Measurements from ENCODE around the gene BCL7A.

The BCL7A gene

DNA sequence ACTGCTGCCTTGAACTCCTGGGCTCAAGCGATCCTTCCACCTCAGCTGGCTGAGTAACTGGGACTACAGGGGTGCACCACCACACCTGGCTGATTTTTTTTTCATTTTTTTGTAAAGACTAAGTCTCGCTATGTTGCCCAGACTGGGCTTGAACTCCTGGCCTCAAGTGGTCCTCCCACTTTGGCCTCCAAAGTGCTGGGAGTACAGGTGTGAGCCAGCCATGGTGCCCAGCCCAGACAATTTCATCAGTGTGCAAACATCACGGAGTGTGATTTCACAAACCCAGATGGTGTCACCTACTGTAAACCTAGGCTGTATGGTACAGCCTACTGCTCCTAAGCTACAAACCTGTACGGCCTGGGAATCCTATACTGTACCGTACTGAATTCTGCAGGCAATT is 6.9 kb upstream of the BCL7A start:
- H3K27ac ChIP-seq (ENCODE audit: low read depth, low read length), result no peak overlapping the region
- H3K27me3 ChIP-seq (ENCODE audit: control insufficient read depth in 1 of 2, insufficient read depth in 2 of 2, low read length in 2 of 2), result no peaks in the 10 kb centered on the region
- no peaks in the 10 kb centered on the region for H3K4me1 ChIP-seq (ENCODE audit: control insufficient read depth in 1 of 2, insufficient read depth in 2 of 2, low read length in 2 of 2)
- no peak overlapping the region for H3K9ac ChIP-seq (ENCODE audit: low read depth in 1 of 2, low read length in 2 of 2)
- no peak overlapping the region for H3K4me3 ChIP-seq (ENCODE audit: low read depth in 1 of 2, low read length in 2 of 2)
- peaks cover 0 to 3% of the 10 kb centered on the region in 2 donors for H3K9me3 ChIP-seq (ENCODE audit: control insufficient read depth in 1 of 2, low read length in 2 of 2)
- H3K36me3 ChIP-seq (ENCODE audit: control insufficient read depth in 1 of 2, insufficient read depth in 2 of 2, low read length in 2 of 2), result no peaks in the 10 kb centered on the region

GRCh38 chr12:122018457-122018856 is 3.2 kb upstream of the BCL7A start:
- peaks cover 0 to 8% of the 10 kb centered on the region in 2 donors for H3K4me1 ChIP-seq (ENCODE audit: control insufficient read depth in 1 of 2, insufficient read depth in 2 of 2, low read length in 2 of 2)

GRCh38 chr12:122018937-122019336 is 2.7 kb upstream of the BCL7A start:
- no peak overlapping the region for H3K27ac ChIP-seq (ENCODE audit: low read depth, low read length)
- no peak overlapping the region for H3K4me3 ChIP-seq (ENCODE audit: low read depth in 1 of 2, low read length in 2 of 2)
- no peaks in the 10 kb centered on the region for H3K27me3 ChIP-seq (ENCODE audit: control insufficient read depth in 1 of 2, insufficient read depth in 2 of 2, low read length in 2 of 2)
- H3K9me3 ChIP-seq (ENCODE audit: control insufficient read depth in 1 of 2, low read length in 2 of 2), result peaks cover 0 to 3% of the 10 kb centered on the region in 2 donors
- H3K4me1 ChIP-seq (ENCODE audit: control insufficient read depth in 1 of 2, insufficient read depth in 2 of 2, low read length in 2 of 2), result peaks cover 1 to 13% of the 10 kb centered on the region in 2 donors
- H3K36me3 ChIP-seq (ENCODE audit: control insufficient read depth in 1 of 2, insufficient read depth in 2 of 2, low read length in 2 of 2), result no peaks in the 10 kb centered on the region
- no peak overlapping the region for H3K9ac ChIP-seq (ENCODE audit: low read depth in 1 of 2, low read length in 2 of 2)

More at GRCh38 chr12:122018457-122018856, 3.2 kb upstream of the BCL7A start:
- Histone ChIP-seq H3K27me3 (ENCODE audit: control insufficient read depth in 1 of 2, insufficient read depth in 2 of 2, low read length in 2 of 2) (no peaks in the 10 kb centered on the region), H3K4me3 (ENCODE audit: low read depth in 1 of 2, low read length in 2 of 2) (no peak overlapping the region), H3K36me3 (ENCODE audit: control insufficient read depth in 1 of 2, insufficient read depth in 2 of 2, low read length in 2 of 2) (no peaks in the 10 kb centered on the region), H3K27ac (ENCODE audit: low read depth, low read length) (no peak overlapping the region), H3K9ac (ENCODE audit: low read depth in 1 of 2, low read length in 2 of 2) (no peak overlapping the region), H3K9me3 (ENCODE audit: control insufficient read depth in 1 of 2, low read length in 2 of 2) (peaks cover 0 to 3% of the 10 kb centered on the region in 2 donors)

- H3K9me3 ChIP-seq (ENCODE audit: control insufficient read depth in 1 of 2, low read length in 2 of 2), result peaks cover 0 to 3% of the 10 kb centered on the region in 2 donors
- H3K4me1 ChIP-seq (ENCODE audit: control insufficient read depth in 1 of 2, insufficient read depth in 2 of 2, low read length in 2 of 2), result peaks cover 6 to 17% of the 10 kb centered on the region in 2 donors
- no peak overlapping the region for H3K27ac ChIP-seq (ENCODE audit: low read depth, low read length)
- peak overlapping the region in 1 of 2 donors; percentile 21 for H3K9ac ChIP-seq (ENCODE audit: low read depth in 1 of 2, low read length in 2 of 2)
- H3K27me3 ChIP-seq (ENCODE audit: control insufficient read depth in 1 of 2, insufficient read depth in 2 of 2, low read length in 2 of 2), result no peaks in the 10 kb centered on the region
- H3K36me3 ChIP-seq (ENCODE audit: control insufficient read depth in 1 of 2, insufficient read depth in 2 of 2, low read length in 2 of 2), result no peaks in the 10 kb centered on the region
- H3K4me3 ChIP-seq (ENCODE audit: low read depth in 1 of 2, low read length in 2 of 2), result peak overlapping the region; percentile 46 to 64
Measured at GRCh38 chr12:122020795-122021192, 890 bp upstream of the BCL7A start.

- H3K27ac ChIP-seq (ENCODE audit: low read depth, low read length), result no peak overlapping the region
- H3K27me3 ChIP-seq (ENCODE audit: control insufficient read depth in 1 of 2, insufficient read depth in 2 of 2, low read length in 2 of 2), result no peaks in the 10 kb centered on the region
- peak overlapping the region; percentile 46 to 64 for H3K4me3 ChIP-seq (ENCODE audit: low read depth in 1 of 2, low read length in 2 of 2)
- peaks cover 0 to 3% of the 10 kb centered on the region in 2 donors for H3K9me3 ChIP-seq (ENCODE audit: control insufficient read depth in 1 of 2, low read length in 2 of 2)
- H3K36me3 ChIP-seq (ENCODE audit: control insufficient read depth in 1 of 2, insufficient read depth in 2 of 2, low read length in 2 of 2), result no peaks in the 10 kb centered on the region
- H3K9ac ChIP-seq (ENCODE audit: low read depth in 1 of 2, low read length in 2 of 2), result peak overlapping the region; percentile 2 to 21
- peaks cover 6 to 17% of the 10 kb centered on the region in 2 donors for H3K4me1 ChIP-seq (ENCODE audit: control insufficient read depth in 1 of 2, insufficient read depth in 2 of 2, low read length in 2 of 2)
Measured at GRCh38 chr12:122021193-122021821, 377 bp upstream of the BCL7A start.

- H3K4me3 ChIP-seq (ENCODE audit: low read depth in 1 of 2, low read length in 2 of 2), result peak overlapping the region; percentile 67 to 69
- H3K9ac ChIP-seq (ENCODE audit: low read depth in 1 of 2, low read length in 2 of 2), result peak overlapping the region; percentile 64 to 68
- H3K4me1 ChIP-seq (ENCODE audit: control insufficient read depth in 1 of 2, insufficient read depth in 2 of 2, low read length in 2 of 2), result peaks cover 6 to 17% of the 10 kb centered on the region in 2 donors
- H3K9me3 ChIP-seq (ENCODE audit: control insufficient read depth in 1 of 2, low read length in 2 of 2), result peaks cover 0 to 3% of the 10 kb centered on the region in 2 donors
- peak overlapping the region; percentile 56 for H3K27ac ChIP-seq (ENCODE audit: low read depth, low read length)
- no peaks in the 10 kb centered on the region for H3K27me3 ChIP-seq (ENCODE audit: control insufficient read depth in 1 of 2, insufficient read depth in 2 of 2, low read length in 2 of 2)
- H3K36me3 ChIP-seq (ENCODE audit: control insufficient read depth in 1 of 2, insufficient read depth in 2 of 2, low read length in 2 of 2), result no peaks in the 10 kb centered on the region
Measured at GRCh38 chr12:122022393-122023338, 982 bp downstream of the BCL7A start.

- Histone ChIP-seq H3K36me3 (ENCODE audit: control insufficient read depth in 1 of 2, insufficient read depth in 2 of 2, low read length in 2 of 2) (no peaks in the 10 kb centered on the region), H3K9me3 (ENCODE audit: control insufficient read depth in 1 of 2, low read length in 2 of 2) (no peaks in the 10 kb centered on the region), H3K27me3 (ENCODE audit: control insufficient read depth in 1 of 2, insufficient read depth in 2 of 2, low read length in 2 of 2) (no peaks in the 10 kb centered on the region), H3K9ac (ENCODE audit: low read depth in 1 of 2, low read length in 2 of 2) (peak overlapping the region; percentile 64 to 68), H3K4me1 (ENCODE audit: control insufficient read depth in 1 of 2, insufficient read depth in 2 of 2, low read length in 2 of 2) (peaks cover 6 to 17% of the 10 kb centered on the region in 2 donors), H3K4me3 (ENCODE audit: low read depth in 1 of 2, low read length in 2 of 2) (peak overlapping the region; percentile 67 to 69), H3K27ac (ENCODE audit: low read depth, low read length) (peak overlapping the region; percentile 56)
Measured at GRCh38 chr12:122023339-122024131, 1.9 kb downstream of the BCL7A start.

DNA sequence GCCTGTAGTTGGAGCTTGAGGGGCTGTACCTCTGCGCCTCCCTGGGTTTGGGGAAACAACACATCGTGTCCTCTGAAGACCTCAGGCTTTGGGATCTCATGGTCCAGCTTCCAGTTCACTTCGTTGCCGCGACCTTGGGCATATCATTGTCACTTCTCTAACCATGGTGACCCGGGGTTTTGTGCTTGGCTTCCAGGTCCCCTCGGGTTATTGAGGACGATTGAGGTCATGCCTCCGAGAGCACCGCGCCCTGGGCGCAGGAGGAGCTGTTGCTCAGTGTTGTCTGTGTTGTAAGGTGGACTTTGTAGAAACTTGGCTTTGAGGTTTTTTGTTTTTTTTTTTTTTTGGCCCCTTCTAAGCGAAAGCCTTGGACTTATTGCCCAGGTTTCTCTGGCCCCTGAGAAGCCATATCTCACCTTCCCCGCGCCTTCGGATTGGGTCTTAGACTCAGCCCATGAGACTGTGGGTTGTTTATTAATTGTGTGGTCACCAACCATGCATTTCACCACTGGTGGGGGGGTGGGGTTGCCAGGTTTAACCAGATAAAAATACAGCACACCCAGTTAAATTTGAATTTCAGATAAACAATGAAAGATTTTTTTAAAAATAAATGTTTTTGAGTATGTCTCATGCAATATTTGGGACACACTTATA is 2.6 kb downstream of the BCL7A start:
- Histone ChIP-seq H3K9ac (ENCODE audit: low read depth in 1 of 2, low read length in 2 of 2) (peak overlapping the region in 1 of 2 donors; percentile 68), H3K4me1 (ENCODE audit: control insufficient read depth in 1 of 2, insufficient read depth in 2 of 2, low read length in 2 of 2) (peaks cover 6 to 17% of the 10 kb centered on the region in 2 donors), H3K27me3 (ENCODE audit: control insufficient read depth in 1 of 2, insufficient read depth in 2 of 2, low read length in 2 of 2) (no peaks in the 10 kb centered on the region), H3K36me3 (ENCODE audit: control insufficient read depth in 1 of 2, insufficient read depth in 2 of 2, low read length in 2 of 2) (no peaks in the 10 kb centered on the region), H3K4me3 (ENCODE audit: low read depth in 1 of 2, low read length in 2 of 2) (peak overlapping the region; percentile 67 to 69), H3K27ac (ENCODE audit: low read depth, low read length) (peak overlapping the region; percentile 56), H3K9me3 (ENCODE audit: control insufficient read depth in 1 of 2, low read length in 2 of 2) (no peaks in the 10 kb centered on the region)

- Histone ChIP-seq H3K36me3 (ENCODE audit: control insufficient read depth in 1 of 2, insufficient read depth in 2 of 2, low read length in 2 of 2) (no peaks in the 10 kb centered on the region), H3K4me1 (ENCODE audit: control insufficient read depth in 1 of 2, insufficient read depth in 2 of 2, low read length in 2 of 2) (peaks cover 6 to 13% of the 10 kb centered on the region in 2 donors), H3K27ac (ENCODE audit: low read depth, low read length) (no peak overlapping the region), H3K4me3 (ENCODE audit: low read depth in 1 of 2, low read length in 2 of 2) (no peak overlapping the region), H3K27me3 (ENCODE audit: control insufficient read depth in 1 of 2, insufficient read depth in 2 of 2, low read length in 2 of 2) (no peaks in the 10 kb centered on the region), H3K9me3 (ENCODE audit: control insufficient read depth in 1 of 2, low read length in 2 of 2) (no peaks in the 10 kb centered on the region), H3K9ac (ENCODE audit: low read depth in 1 of 2, low read length in 2 of 2) (no peak overlapping the region)
Measured at GRCh38 chr12:122026706-122027333, 5.1 kb downstream of the BCL7A start.

All from duodenal mucosa (tissue), 2 donors.